ENCODE measurements around the gene C2orf92. TPM values are rescaled to one million over a fixed set of nuclear protein-coding genes. Genes with fewer than 3 reads are reported as not detected.
A peak's percentile ranks its signal among the peaks of the same experiment; 100 is the strongest.

Gene C2orf92
- total and polyA plus RNA-seq, 2 donors (not counting 1 experiment from before 2014, with no cell fraction given): 0.99 to 1.1 TPM

- H3K9me3 ChIP-seq (ENCODE audit: control insufficient read depth, insufficient read depth, low read depth, low read length): no peaks in the 10 kb centered on the region
- H3K27ac ChIP-seq (ENCODE audit: insufficient read depth, low read length): no peak overlapping the region
- no peak overlapping the region for H3K9ac ChIP-seq (ENCODE audit: insufficient read depth, low read length)
- H2AFZ ChIP-seq (ENCODE audit: low read length): no peak overlapping the region
- no peaks in the 10 kb centered on the region for H3K36me3 ChIP-seq (ENCODE audit: control insufficient read depth, insufficient read depth, low read length)
- no peak overlapping the region for H3K4me2 ChIP-seq (ENCODE audit: extremely low read depth, insufficient read depth, low read length)
- TF ChIP-seq CTCF (conservative IDR thresholded peaks at IDR 0.05 in 1 of 2, IDR thresholded peaks at IDR 0.05 in 1 of 2; ENCODE audit: low read depth in 1 of 2, low read length in 2 of 2): no peak
- no peak for TF ChIP-seq EZH2 (IDR thresholded peaks at IDR 0.05; ENCODE audit: low read length, missing control alignments)
- H3K79me2 ChIP-seq (ENCODE audit: control insufficient read depth, insufficient read depth, low read length): no peaks in the 10 kb centered on the region
- no peaks in the 10 kb centered on the region for H3K27me3 ChIP-seq (ENCODE audit: control insufficient read depth, insufficient read depth, low read length)
- H4K20me1 ChIP-seq (ENCODE audit: control insufficient read depth, extremely low read depth, insufficient read depth, low read length): no peaks in the 10 kb centered on the region
- DNase-seq (ENCODE audit: low read depth in 2 of 2): no peak
- H3K4me1 ChIP-seq (ENCODE audit: control insufficient read depth, extremely low read depth, insufficient read depth, low read length): no peaks in the 10 kb centered on the region
- H3K4me3 ChIP-seq (replicated peaks in 1 of 4; ENCODE audit: control extremely low read depth in 1 of 4, insufficient read depth in 1 of 4, low read depth in 3 of 4, low read length in 4 of 4): no peak overlapping the region
These were observed 69.7 kb downstream of the C2orf92 start for GRCh38 chr2:97739020-97739892.

GRCh38 chr2:97739893-97740245 lies 70.4 kb downstream of the C2orf92 start:
- Histone ChIP-seq H3K4me2 (ENCODE audit: extremely low read depth, insufficient read depth, low read length) (no peak overlapping the region), H3K27ac (ENCODE audit: insufficient read depth, low read length) (no peak overlapping the region), H3K4me1 (ENCODE audit: control insufficient read depth, extremely low read depth, insufficient read depth, low read length) (no peaks in the 10 kb centered on the region), H3K79me2 (ENCODE audit: control insufficient read depth, insufficient read depth, low read length) (no peaks in the 10 kb centered on the region), H3K9ac (ENCODE audit: insufficient read depth, low read length) (no peak overlapping the region), H3K9me3 (ENCODE audit: control insufficient read depth, insufficient read depth, low read depth, low read length) (no peaks in the 10 kb centered on the region), H3K4me3 (replicated peaks in 1 of 4; ENCODE audit: control extremely low read depth in 1 of 4, insufficient read depth in 1 of 4, low read depth in 3 of 4, low read length in 4 of 4) (no peak overlapping the region), H3K27me3 (ENCODE audit: control insufficient read depth, insufficient read depth, low read length) (no peaks in the 10 kb centered on the region), H4K20me1 (ENCODE audit: control insufficient read depth, extremely low read depth, insufficient read depth, low read length) (no peaks in the 10 kb centered on the region), H2AFZ (ENCODE audit: low read length) (no peak overlapping the region), H3K36me3 (ENCODE audit: control insufficient read depth, insufficient read depth, low read length) (no peaks in the 10 kb centered on the region)
- TF ChIP-seq CTCF (conservative IDR thresholded peaks at IDR 0.05 in 1 of 2, IDR thresholded peaks at IDR 0.05 in 1 of 2; ENCODE audit: low read depth in 1 of 2, low read length in 2 of 2) (no peak), EZH2 (IDR thresholded peaks at IDR 0.05; ENCODE audit: low read length, missing control alignments) (no peak)
- no peak for DNase-seq (ENCODE audit: low read depth in 2 of 2)

- no peak overlapping the region for H2AFZ ChIP-seq (ENCODE audit: low read length)
These were observed 71.2 kb downstream of the C2orf92 start for GRCh38 chr2:97740590-97741182.

More at GRCh38 chr2:97740590-97741182, 71.2 kb downstream of the C2orf92 start:
- Histone ChIP-seq H3K79me2 (ENCODE audit: control insufficient read depth, insufficient read depth, low read length) (no peaks in the 10 kb centered on the region), H3K4me2 (ENCODE audit: extremely low read depth, insufficient read depth, low read length) (no peak overlapping the region), H3K36me3 (ENCODE audit: control insufficient read depth, insufficient read depth, low read length) (no peaks in the 10 kb centered on the region), H3K9ac (ENCODE audit: insufficient read depth, low read length) (no peak overlapping the region), H3K27me3 (ENCODE audit: control insufficient read depth, insufficient read depth, low read length) (no peaks in the 10 kb centered on the region), H3K4me3 (replicated peaks in 1 of 4; ENCODE audit: control extremely low read depth in 1 of 4, insufficient read depth in 1 of 4, low read depth in 3 of 4, low read length in 4 of 4) (no peak overlapping the region), H3K9me3 (ENCODE audit: control insufficient read depth, insufficient read depth, low read depth, low read length) (no peaks in the 10 kb centered on the region), H3K27ac (ENCODE audit: insufficient read depth, low read length) (no peak overlapping the region), H3K4me1 (ENCODE audit: control insufficient read depth, extremely low read depth, insufficient read depth, low read length) (no peaks in the 10 kb centered on the region), H4K20me1 (ENCODE audit: control insufficient read depth, extremely low read depth, insufficient read depth, low read length) (no peaks in the 10 kb centered on the region)
- TF ChIP-seq CTCF (conservative IDR thresholded peaks at IDR 0.05 in 1 of 2, IDR thresholded peaks at IDR 0.05 in 1 of 2; ENCODE audit: low read depth in 1 of 2, low read length in 2 of 2) (peak; percentile 60 to 86), EZH2 (IDR thresholded peaks at IDR 0.05; ENCODE audit: low read length, missing control alignments) (no peak)
- peak in 1 of 2 donors; percentile 34 for DNase-seq (ENCODE audit: low read depth in 2 of 2)

All from fibroblast of lung (primary cell).